Brain pericyte (primary cell): ENCODE data around the gene CHST9.
"Not testable (repeated sequence)": the region's sequence is repeated elsewhere in the genome, so short reads cannot be mapped to it uniquely, and the experiment has no call there.

Source experiments
- DNase-seq: peaks from one replicate; pipeline ENCODE4 v3.0.0-alpha.2; 2012; ENCODE audit warnings: low read depth, low spot score

Gene CHST9

GRCh38 chr18:27104743-27105142, 80.4 kb downstream of the CHST9 start:
- DNase-seq = no peak

DNA sequence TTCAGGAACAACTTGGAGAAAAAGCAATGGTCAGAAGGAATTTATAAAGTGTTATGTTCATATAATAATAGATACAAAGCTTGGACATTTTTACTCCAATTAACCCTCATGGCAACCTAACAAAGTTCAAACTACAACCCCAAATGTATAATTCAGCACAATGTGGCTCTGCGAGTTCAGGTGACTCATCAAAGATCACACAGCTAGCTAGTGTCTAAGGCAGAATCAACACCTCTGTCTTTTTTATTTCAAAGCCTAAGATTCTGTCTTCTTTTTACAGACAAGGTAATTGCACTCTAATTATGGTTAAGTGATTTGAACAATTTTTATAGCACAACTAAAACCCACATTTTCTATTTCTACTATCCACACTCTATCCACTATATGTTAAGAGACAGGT, 90.5 kb downstream of the CHST9 start:
- DNase-seq = no peak

DNA sequence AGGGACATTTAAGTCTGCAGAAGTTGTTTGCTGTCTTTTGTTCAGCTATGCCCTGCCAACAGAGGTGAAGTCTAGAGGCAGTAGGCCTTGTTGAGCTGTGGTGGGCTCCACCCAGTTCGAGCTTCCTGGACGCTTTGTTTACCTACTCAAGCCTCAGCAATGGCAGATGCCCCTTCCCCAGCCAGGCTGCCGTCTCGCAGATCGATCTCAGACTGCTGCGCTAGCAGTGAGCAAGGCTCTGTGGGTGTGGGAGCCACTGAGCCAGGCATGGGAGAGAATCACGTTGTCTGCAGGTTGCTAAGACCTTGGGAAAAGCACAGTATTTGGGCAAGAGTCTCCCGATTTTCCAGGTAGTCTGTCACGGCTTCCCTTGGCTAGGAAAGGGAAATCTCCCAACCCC, 91.8 kb downstream of the CHST9 start:
- DNase-seq = not testable (repeated sequence)

DNA sequence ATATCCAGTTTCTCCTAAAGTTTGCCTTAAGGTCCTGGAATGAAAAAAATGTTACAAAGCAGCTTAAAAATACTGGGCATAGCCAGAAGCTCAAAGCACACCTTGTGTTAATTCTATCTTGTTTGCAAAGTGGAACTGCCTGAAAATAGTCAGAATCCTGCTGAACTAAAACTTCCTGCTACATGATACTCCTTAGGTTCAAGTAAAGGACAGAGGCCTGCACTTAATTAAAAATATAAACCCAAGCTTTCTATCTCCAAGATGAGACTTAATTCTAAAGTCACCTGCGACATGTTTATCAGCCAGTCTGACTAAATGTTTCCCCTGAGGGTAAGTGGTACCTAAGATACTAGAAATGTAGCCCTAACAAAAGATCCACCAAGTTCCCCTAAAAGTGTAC, 103.4 kb downstream of the CHST9 start:
- no peak for DNase-seq

- no peak for DNase-seq
Observed at GRCh38 chr18:27075828-27076227, 109.3 kb downstream of the CHST9 start.

- DNase-seq = no peak
Observed at GRCh38 chr18:27073404-27073830, 111.7 kb downstream of the CHST9 start.

DNA sequence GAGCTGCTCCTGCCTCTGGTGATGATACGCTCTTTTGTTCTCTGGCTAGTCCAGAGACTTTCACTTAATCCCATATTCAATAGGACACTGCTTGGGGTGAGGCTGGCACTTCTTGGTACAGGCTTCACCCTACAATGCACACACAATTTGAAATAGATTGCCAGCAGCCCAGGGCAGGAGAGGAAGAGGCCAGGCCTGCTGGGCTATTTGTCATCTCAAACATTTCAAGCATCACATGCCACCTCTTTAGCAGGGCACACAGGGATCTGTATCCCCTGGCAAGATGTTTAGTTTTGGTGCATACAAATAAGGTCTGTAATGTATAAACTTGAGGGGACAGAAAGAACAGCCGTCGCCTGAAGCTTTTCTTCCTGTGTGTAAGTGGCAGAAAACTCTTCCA, 120.4 kb downstream of the CHST9 start:
- no peak for DNase-seq

- DNase-seq = no peak
Observed at GRCh38 chr18:27062802-27063201, 122.3 kb downstream of the CHST9 start.

DNA sequence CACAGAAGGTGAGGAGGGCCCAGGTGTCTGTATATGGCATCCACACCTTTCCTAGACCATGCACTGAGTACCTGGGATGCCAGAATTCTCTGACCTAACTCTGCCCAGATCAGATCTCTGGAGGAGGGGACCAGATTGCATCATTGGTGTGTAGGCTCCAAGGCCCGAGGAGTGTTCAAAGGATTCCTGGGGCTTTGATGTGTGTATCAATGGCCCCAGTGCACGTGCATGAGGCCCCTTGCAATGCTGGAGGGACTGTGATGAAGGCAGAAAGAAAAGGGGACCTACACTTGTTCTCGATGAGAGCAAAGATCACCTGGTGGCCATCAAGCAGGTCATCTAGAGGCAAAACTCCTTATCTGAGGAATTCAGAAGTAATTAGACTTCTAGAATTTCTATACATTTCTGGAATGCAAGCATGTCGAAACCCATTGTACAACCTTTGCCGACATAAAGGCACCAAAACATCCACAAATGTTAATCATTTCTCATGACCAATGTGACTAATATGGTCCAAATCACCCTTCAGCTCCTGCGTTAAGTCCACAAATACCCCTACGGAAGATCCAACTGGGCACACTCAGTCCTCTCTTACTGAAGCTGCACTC, 123.5 kb downstream of the CHST9 start:
- DNase-seq = no peak

DNA sequence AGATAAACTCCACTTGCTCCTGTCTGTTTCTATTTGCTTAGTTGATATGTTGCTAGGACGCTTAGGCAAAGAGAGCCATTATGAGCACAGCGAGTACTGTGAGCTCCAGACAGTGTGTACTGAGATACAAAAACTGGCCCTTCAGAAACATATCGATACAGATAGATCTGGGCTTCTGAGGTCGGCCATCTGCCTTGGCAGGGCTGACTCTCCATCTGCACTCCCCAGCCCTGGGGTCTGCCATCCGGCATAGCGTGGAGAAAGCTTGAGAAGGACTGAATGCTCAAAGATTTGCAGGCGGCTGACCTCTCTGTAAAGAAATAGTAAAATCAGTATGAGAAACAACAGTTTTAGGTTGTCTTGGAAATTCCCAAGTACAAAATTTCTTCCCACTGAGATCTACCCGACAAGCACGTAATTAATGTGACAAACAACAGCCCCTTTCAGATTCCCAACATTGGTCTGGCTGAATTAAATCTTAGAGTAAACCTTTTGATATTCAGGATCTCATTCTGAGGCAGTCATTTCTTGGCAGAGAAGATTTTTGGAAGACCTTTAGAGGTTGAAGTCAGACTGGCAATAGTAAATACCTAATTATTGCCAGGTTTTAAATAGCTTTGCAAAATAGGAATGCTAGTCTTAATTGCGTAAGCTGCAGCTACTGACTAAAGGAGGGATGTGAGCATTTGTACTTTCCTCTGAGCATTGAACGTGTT, 127.4 kb downstream of the CHST9 start:
- no peak for DNase-seq

- no peak for DNase-seq
Observed at GRCh38 chr18:27054926-27055325, 130.2 kb downstream of the CHST9 start.

DNA sequence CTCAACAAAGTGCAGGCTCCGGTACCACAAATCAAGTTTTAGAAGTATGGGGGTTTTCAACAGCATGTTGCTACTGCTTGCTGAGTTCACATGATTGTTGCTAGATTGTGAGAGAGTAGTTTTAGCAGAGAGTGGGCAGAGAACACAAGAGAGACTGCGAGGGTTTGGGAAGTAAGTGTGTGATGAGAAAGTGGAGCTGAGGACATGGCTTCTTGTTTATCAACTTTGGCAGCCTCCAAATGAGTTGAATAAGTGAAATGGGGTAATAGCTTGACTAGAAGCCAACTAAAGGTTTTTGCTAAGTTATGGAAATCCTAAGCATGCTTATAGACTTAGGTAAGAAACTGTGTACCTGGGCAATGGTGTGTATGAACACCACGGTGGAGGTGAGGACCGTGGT, 135.1 kb downstream of the CHST9 start:
- DNase-seq = no peak

- no peak for DNase-seq
Observed at GRCh38 chr18:27045342-27045741, 139.8 kb downstream of the CHST9 start.

GRCh38 chr18:27042177-27042576, 142.9 kb downstream of the CHST9 start:
- DNase-seq = no peak

DNA sequence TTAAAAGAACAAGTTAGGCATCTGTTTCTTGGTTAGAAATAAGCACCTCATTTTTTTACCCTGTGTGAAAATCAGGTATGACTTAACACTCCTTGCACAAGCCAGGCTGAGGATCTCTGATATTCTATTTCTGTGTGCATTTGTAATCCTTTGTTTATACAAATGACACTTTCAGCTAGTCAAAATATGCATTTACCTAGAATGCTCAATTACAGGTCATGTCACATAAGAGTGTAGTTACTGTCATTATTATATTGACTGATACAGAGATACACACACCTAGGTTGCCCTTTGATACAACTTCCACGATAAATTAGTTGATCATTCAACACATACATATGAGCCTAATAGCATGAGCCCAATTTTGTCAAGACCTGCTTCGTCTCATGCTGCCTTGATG, 144.3 kb downstream of the CHST9 start:
- DNase-seq = no peak

DNA sequence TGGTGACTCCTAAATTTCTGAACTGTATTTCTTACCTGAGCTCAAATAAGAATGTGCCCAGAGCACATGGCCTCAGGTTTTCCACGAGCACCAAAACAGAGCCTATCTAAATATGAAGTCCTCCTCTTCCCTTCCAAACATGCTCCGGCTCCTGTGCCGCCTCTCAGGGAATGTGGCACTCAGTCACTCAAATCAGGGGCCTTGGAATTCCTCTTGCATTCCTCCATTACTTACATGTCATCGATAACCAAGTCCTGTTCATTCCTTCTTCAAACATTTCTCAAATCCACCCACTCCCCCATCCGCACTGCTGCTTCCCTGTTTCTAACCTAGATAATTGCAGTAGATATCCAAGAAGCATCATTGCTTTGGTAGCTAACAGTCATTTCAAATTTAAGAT, 151.4 kb downstream of the CHST9 start:
- no peak for DNase-seq

DNA sequence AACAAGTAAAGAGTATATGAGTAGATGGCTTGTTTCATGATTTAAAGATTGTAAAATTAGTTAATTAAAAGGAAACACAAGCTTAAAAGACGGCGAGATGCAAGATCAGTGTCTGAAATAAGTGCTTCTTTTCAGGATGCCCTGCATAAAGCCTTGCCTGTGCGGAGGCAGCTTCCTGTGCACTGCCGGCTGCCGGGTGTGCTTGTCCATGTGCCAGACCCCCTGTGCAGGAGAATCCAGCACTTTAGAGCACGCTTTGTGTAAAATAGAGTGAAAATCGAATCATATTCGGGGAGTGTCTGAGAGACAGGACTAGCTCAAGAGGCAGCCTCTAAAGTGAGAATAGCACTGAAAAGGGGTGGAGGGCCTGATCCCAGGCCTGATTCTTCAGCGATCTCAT, 154.7 kb downstream of the CHST9 start:
- DNase-seq = no peak

DNA sequence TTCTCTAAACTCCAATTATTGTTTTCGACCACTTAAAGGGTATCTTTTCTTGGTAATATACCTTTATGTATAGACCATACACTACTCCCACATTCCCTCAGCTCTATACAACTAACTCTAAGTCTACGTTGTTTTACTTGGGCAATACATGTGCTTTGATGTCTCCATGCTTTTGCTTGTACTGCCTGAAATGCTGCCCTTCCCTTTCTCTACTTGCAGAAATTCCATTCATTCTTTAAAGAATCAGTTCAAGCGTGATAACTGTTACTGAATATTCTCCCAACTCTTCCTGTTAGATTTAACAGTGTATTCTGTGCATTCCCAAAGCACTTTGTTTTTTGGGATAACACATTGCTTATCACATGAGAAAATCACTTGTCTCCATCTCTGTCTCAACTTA, 162.6 kb downstream of the CHST9 start:
- no peak for DNase-seq

DNA sequence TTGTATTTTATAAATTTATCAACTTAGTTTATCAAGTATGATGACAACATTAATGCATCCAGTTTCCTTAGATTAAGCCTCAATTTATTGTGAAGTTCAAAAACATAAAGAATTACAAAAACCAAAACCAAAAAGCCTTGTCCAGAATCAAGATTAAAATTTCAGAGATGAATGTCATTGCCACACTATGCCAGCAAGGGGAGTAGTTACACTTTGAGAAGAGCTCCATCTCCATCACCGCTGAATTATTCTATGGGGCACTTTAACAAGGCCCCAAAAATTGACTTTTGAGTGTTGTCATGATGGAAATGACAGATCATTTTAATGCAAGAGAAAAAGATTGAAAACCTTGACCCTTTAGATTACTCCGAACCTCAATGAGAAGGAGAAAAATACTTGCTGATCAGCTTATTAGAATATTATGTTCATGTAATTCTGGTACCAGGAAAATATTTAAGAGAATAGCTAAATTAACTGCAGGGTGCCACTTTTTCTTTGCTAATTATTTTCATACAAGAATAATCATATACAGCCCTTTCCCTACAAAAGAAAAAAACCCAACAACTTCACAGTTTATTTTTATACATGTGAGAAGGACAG, 167.1 kb downstream of the CHST9 start:
- no peak for DNase-seq

DNA sequence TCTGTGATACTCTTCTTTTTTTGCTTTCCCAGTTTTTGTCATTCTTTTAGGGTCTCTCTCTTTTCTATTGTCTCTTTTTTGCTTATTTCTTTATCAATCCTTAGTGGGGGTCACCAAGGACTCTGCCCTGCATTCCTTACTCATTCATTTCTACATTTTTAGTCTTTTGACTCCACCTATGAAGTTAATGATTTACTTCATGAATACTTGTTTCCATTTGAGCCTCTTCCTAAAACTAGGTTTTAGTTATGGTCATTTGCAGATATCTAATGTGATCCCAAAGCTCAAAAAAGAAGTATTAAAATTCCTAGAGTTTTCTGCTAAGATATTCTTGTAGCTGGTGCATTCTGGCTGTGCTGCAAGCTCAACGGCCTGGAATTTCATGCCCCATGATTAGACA, 170.3 kb downstream of the CHST9 start:
- DNase-seq = no peak

DNA sequence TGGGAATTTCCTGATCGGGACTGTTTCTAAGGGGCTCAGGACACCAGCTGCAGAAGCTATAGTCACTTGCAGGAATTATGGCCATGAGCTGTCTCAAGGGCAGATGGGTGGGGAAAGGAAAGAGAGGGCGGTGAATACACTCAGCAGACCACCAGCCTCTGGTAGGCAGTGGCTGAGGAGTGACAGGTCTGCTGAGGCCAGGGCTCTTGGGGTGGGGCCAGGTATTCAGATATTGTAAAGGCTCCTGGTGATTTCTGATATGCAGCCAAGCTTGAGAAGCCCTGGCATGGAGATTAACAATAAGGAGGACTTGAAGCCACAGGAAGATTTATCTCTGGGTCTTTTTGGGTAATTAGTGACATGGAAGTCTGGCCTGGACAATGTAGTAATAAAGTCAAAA, 174.3 kb downstream of the CHST9 start:
- no peak for DNase-seq

DNA sequence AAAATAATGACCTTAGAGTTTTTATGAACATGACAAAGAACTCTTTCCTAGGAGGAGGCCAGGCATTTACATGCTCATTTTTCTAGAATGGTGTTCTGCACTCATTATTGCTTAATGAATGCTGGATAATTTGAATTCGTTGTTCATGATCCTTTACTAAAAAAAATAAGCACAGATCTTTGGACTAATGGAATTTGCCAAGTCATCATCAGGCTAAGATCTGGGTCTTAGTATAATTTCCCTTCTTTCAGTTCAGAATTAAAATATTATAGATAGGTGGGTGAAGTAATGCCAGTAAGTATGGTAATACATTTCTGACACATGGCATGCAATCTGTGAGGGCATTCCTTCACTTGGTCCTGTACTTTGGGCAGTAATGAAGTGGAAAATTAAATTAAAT, 175.8 kb downstream of the CHST9 start:
- DNase-seq = no peak

DNA sequence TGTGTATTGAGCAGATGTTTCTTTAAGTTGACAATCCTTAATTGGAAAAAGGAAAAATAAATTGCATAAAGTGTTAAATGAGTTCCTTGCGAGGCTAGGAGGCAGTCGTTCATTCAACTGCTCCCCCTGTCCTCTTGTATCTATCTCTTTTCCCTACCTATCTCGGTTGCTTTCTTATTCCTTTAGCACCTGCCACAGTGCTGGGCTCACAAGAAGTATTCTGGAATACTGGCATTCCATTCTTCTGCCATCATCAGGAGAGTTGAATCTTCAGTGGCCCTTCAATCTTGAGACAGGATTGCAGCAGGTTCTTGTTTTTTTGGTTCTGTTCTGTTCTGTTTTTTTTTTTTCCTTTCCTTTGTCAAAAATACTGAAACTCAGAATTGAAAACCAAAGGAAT, 176.5 kb downstream of the CHST9 start:
- DNase-seq = no peak
